WI38 (cell line): Measurements from ENCODE around the gene CHRNB4.

Source experiments
- H3K4me3 ChIP-seq: 2 replicates; pipeline ENCODE4 v1.5.1; 2011; ENCODE audit warnings: low read depth, mild to moderate bottlenecking, control low read depth, low read length
- TF ChIP-seq, protein P1 (sequence below): IDR thresholded peaks from 2 replicates; pipeline ENCODE4 v1.5.1; 2012; ENCODE audit warnings: low read depth, mild to moderate bottlenecking, control low read depth, low read length

Gene CHRNB4

DNA sequence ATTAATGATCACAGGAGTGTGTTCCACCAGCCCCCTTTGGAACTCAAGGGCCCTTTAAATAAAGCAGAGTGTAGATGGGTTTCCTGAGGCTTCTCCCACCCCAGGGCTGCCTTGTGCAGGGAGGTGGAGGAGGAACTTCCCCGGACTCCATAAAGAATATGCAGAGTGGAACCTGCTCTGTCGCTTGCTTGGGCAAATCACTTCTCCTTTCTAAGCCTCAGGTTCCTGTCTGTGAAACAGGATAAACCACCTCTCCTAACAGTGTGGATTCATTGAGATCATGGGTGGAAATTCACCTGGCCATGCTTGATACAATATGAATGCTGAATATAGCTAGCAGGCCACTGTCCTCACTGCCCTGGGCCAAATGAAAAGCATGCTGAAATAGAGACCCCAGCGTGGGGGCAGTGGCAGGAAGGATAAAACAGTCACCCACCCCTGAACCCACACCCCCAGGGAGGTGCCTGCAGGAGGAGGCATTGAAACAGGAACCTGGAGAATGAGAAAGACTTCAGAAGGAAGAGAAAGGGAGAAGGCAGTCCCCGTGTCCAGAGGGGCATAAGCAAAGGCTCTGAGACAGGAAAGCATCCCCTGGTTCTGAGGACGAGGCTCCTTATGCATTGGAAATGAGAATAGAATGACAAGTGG lies 41.1 kb upstream of the CHRNB4 start:
- TF ChIP-seq, protein P1, sequence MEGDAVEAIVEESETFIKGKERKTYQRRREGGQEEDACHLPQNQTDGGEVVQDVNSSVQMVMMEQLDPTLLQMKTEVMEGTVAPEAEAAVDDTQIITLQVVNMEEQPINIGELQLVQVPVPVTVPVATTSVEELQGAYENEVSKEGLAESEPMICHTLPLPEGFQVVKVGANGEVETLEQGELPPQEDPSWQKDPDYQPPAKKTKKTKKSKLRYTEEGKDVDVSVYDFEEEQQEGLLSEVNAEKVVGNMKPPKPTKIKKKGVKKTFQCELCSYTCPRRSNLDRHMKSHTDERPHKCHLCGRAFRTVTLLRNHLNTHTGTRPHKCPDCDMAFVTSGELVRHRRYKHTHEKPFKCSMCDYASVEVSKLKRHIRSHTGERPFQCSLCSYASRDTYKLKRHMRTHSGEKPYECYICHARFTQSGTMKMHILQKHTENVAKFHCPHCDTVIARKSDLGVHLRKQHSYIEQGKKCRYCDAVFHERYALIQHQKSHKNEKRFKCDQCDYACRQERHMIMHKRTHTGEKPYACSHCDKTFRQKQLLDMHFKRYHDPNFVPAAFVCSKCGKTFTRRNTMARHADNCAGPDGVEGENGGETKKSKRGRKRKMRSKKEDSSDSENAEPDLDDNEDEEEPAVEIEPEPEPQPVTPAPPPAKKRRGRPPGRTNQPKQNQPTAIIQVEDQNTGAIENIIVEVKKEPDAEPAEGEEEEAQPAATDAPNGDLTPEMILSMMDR = no peak
- no peak overlapping the region for H3K4me3 ChIP-seq

DNA sequence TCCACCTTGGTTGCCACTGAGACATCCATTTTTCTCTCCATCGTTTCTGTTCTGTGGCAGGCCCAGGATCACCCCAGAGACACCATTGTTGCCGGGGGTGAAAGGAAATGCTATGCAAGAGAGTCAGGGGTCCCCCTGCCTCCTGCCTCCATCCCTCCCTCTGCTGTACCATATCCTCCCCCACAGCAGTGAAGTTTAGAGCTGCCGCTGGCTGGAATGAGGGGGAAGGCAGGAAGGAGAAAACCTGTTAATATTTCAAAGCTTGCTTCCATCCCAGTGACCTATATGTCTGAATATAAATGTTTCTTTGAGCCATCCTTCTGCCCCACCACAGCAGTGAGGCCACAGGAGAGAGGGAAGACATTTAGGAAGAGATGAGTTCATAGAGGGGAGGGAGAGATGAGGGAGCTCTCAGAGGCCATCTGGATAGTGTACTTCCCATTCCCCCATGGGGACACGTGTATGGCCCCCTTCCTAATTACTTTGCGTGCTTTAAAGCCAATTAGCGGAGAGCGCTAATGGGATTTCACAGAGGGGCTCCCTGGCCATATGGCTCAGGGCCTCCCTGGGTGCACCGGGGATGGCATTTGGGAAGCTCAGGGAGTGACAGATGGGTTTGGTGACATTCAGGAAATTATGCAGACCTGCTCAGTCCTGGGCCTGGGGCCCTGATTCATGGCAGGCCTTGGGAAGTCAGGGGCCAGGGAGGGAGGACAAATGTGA lies 40.4 kb upstream of the CHRNB4 start:
- TF ChIP-seq, protein P1 = no peak
- no peak overlapping the region for H3K4me3 ChIP-seq

DNA sequence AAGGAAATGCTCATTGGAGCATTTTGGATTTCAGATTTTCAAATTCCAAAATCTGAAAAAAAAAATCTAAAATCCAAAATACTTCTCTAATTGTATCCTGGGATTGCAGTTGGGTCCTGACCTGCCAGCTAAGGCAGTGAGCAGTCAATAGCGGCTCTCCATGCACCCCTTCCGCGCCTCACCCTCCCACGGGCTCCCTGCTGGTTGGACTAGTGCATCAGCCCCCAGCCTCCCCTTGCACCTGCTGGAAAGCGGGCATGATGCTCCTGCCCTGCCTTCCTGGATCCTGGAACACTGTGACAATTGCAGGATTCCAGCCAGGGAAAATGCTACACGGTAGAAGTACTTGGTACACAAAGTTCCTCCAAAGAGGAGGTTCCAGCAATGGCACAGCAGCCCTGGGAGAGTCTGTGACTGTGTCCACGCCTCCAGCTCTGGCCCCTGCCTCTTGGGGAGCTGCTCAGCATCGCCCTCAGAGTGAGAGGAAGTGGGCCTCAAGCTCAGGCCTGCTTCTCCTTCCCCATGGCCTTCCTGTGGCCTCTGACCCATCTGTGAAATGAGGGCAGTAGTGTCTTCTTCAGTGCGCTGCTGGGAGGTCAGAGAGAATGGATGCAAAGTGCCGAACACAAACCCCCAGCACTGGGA lies 39.5 kb upstream of the CHRNB4 start:
- TF ChIP-seq, protein P1 = no peak
- H3K4me3 ChIP-seq = no peak overlapping the region

DNA sequence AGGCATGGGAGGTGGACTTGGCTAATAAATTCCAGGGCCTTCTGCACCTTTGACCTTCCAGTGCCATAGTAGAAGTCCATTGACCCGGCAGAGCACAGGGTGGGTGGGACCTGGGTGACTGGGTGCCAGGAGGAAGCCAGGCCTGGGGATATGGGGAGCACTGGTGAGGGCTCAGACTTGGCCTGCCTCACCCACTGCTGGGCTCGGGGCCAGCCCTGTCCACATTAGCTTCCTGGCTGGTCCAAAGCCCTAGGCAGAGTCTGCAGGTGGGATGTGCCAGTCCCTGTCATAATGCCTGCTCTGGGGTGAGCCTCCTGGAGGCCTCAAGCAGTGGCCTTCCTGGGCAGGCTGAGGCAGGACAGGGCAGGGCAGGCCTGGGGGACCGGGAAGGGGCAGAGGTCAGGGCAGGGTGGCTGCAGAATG lies 38.1 kb upstream of the CHRNB4 start:
- H3K4me3 ChIP-seq = no peak overlapping the region
- TF ChIP-seq, protein P1 = no peak

DNA sequence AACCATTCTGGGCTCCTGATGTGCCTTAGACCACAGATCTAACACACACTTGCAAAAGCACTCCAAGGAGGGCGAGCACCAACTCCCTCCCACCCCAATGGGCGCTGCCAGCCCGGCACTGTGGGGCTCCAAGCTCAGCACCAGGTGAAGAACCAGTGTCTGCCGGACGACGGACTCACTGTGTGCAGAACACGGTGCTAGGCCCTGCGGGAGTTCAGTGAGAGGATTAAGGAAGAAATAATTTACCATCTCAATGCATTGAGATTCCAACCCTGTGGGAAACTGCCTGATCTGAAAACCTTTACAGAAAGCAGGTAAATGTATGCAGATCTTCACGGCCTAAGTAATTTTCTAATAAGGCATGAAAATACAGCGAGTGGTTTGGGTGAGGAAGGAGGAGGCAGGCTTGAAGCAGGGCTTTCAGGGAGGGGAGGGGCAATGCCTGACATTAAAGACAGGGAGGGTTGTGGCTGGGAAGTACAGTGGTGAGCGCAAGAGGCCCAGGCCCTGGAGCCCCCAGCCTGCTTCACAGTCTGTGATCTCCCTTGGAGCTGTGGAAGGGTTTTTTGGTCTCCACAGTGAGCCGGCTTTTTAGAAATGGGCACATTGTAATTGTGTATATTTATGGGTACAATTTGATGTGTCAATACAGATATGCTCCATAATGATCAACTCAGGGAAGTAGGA lies 35.6 kb upstream of the CHRNB4 start:
- TF ChIP-seq, protein P1 = no peak
- H3K4me3 ChIP-seq = no peak overlapping the region

DNA sequence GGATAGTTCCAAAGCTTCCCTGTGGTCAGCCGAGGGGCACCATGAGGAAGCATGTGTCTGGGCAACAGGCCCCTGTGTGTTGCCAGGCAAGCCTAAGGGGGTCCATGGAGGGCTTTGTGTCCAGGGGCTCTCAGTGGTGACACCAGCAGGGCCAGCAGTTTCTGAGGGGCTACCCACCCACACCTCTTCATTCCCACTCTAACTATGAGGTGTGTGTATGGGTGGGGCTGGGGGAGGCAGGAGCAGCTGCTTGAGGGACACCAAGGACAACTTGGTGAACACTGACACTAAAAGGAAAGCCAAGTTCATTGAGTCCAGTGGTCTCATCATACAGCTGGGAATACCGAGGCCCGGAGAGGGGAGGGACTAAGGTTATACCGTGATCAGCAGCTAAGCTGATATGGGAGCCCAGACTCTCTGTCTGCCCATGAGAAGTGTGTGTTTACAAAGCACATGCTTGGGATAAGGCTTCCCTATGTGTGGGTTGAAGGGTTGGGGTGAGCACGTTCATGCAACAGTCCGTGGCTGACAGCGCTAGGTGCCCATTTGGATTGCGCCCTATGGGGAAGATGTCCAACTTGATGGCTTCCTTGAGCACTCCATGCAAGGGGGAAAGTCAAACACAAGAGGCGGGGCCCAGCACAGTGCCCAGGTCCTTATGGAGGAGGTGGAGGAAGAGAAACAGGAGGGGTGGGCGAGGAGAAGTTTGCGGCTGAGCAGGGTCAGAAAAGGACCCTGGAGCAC lies 34.8 kb upstream of the CHRNB4 start:
- TF ChIP-seq, protein P1 = no peak
- no peak overlapping the region for H3K4me3 ChIP-seq
